Tibial artery (tissue), 4 donors: Measurements from ENCODE around the gene ICAM2.

Experiments
- DNase-seq, 2 donors: peaks; one replicate each; pipeline ENCODE4 v3.0.0-alpha.2; 2019
- H3K27ac ChIP-seq, 2 donors: fragments of 200-600 bp; sonication (generic) in 1 of 2; 1 replicate in 1 of 2; 2 replicates in 1 of 2; pipeline ENCODE4 v1.5.1; 2018 to 2019; ENCODE audit warnings: mild to moderate bottlenecking in 1 of 2
- H3K27me3 ChIP-seq, 2 donors: fragments of 200-600 bp; sonication (generic) in 1 of 2; one replicate each; pipeline versions ENCODE4 v1.5.1 to v1.6.0; 2016 to 2019
- H3K36me3 ChIP-seq, 3 donors: fragments of 200-600 bp; sonication (generic) in 2 of 3; one replicate each; pipeline ENCODE4 v1.5.1; 2016 to 2019; ENCODE audit warnings: mild to moderate bottlenecking in 2 of 3
- H3K4me1 ChIP-seq, 4 donors: fragments of 200-600 bp; sonication (generic) in 2 of 4; 1 replicate in 3 of 4; 2 replicates in 1 of 4; pipeline ENCODE4 v1.5.1; 2016 to 2019
- H3K4me3 ChIP-seq, 2 donors: fragments of 200-600 bp; sonication (generic) in 1 of 2; 1 replicate in 1 of 2; 2 replicates in 1 of 2; pipeline ENCODE4 v1.5.1; 2018 to 2019; ENCODE audit warnings: mild to moderate bottlenecking in 2 of 2
- H3K9me3 ChIP-seq, 3 donors: fragments of 200-600 bp; sonication (generic) in 1 of 3; one replicate each; pipeline ENCODE4 v1.5.1; 2016 to 2019
- CTCF ChIP-seq, 2 experiments: fragments of 200-600 bp in 1 of 2; fragments of 450-650 bp in 1 of 2; IDR thresholded peaks; one replicate each; pipeline ENCODE4 v1.5.1; 2017 to 2019; ENCODE audit warnings: antibody characterized with exemption in 2 of 2, mild to moderate bottlenecking in 1 of 2, moderate library complexity in 1 of 2
- intact Hi-C: fragments of 100-400 bp; cut with DNase I; formaldehyde crosslinking; loops from one replicate; pipeline ENCODE4 v1.15.0; 2023; ENCODE audit warnings: low total_unique reads

ICAM2 gene

GRCh38 chr17:64004903-64005733, 15.3 kb downstream of the ICAM2 start:
- no peak for TF ChIP-seq CTCF (IDR thresholded peaks at IDR 0.05)
- intact Hi-C loops, result no loop called here
- Histone ChIP-seq H3K36me3 (no peaks in the 10 kb centered on the region), H3K27me3 (peaks cover 0 to 33% of the 10 kb centered on the region in 2 donors), H3K4me3 (no peak overlapping the region), H3K4me1 (peaks cover 0 to 8% (median 0%) of the 10 kb centered on the region in 4 donors), H3K9me3 (no peaks in the 10 kb centered on the region), H3K27ac (no peak overlapping the region)
- no peak for DNase-seq

GRCh38 chr17:64004218-64004770, 16.1 kb downstream of the ICAM2 start:
- H3K36me3 ChIP-seq, result no peaks in the 10 kb centered on the region
- H3K4me1 ChIP-seq, result peaks cover 0 to 8% (median 0%) of the 10 kb centered on the region in 4 donors
- H3K27me3 ChIP-seq, result peaks cover 0 to 41% of the 10 kb centered on the region in 2 donors
- H3K9me3 ChIP-seq, result no peaks in the 10 kb centered on the region
- intact Hi-C loops, result no loop called here
- H3K27ac ChIP-seq, result no peak overlapping the region
- H3K4me3 ChIP-seq, result no peak overlapping the region
- no peak for TF ChIP-seq CTCF (IDR thresholded peaks at IDR 0.05)
- DNase-seq, result no peak

GRCh38 chr17:64003526-64004121, 16.8 kb downstream of the ICAM2 start:
- H3K4me1 ChIP-seq, result peaks cover 0 to 15% (median 4%) of the 10 kb centered on the region in 4 donors
- no peaks in the 10 kb centered on the region for H3K36me3 ChIP-seq
- no peak for DNase-seq
- no peak overlapping the region for H3K4me3 ChIP-seq
- no peaks in the 10 kb centered on the region for H3K9me3 ChIP-seq
- TF ChIP-seq CTCF (IDR thresholded peaks at IDR 0.05), result no peak
- intact Hi-C loops, result no loop called here
- no peak overlapping the region for H3K27ac ChIP-seq
- peaks cover 0 to 48% of the 10 kb centered on the region in 2 donors for H3K27me3 ChIP-seq

GRCh38 chr17:64002658-64003525, 17.5 kb downstream of the ICAM2 start:
- peaks cover 0 to 55% of the 10 kb centered on the region in 2 donors for H3K27me3 ChIP-seq
- peaks cover 0 to 19% (median 11%) of the 10 kb centered on the region in 4 donors for H3K4me1 ChIP-seq
- no peak for TF ChIP-seq CTCF (IDR thresholded peaks at IDR 0.05)
- H3K27ac ChIP-seq, result no peak overlapping the region
- H3K9me3 ChIP-seq, result no peaks in the 10 kb centered on the region
- DNase-seq, result no peak
- H3K36me3 ChIP-seq, result no peaks in the 10 kb centered on the region
- intact Hi-C loops, result no loop called here
- H3K4me3 ChIP-seq, result no peak overlapping the region

GRCh38 chr17:64001763-64002529, 18.5 kb downstream of the ICAM2 start:
- intact Hi-C loops, result no loop called here
- no peak overlapping the region for H3K4me3 ChIP-seq
- no peaks in the 10 kb centered on the region for H3K9me3 ChIP-seq
- H3K27ac ChIP-seq, result no peak overlapping the region
- peaks cover 0 to 26% (median 13%) of the 10 kb centered on the region in 4 donors for H3K4me1 ChIP-seq
- peaks cover 0 to 65% of the 10 kb centered on the region in 2 donors for H3K27me3 ChIP-seq
- TF ChIP-seq CTCF (IDR thresholded peaks at IDR 0.05), result no peak
- no peaks in the 10 kb centered on the region for H3K36me3 ChIP-seq
- DNase-seq, result no peak
